ENCODE results near the gene A2ML1. TPM values are rescaled to one million over a fixed set of nuclear protein-coding genes. Genes with fewer than 3 reads are reported as not detected.
"Not testable (repeated sequence)": the region's sequence is repeated elsewhere in the genome, so short reads cannot be mapped to it uniquely, and the experiment has no call there.

The A2ML1 gene
- total RNA-seq, 1 donor from 2014 or later: not detected

DNA sequence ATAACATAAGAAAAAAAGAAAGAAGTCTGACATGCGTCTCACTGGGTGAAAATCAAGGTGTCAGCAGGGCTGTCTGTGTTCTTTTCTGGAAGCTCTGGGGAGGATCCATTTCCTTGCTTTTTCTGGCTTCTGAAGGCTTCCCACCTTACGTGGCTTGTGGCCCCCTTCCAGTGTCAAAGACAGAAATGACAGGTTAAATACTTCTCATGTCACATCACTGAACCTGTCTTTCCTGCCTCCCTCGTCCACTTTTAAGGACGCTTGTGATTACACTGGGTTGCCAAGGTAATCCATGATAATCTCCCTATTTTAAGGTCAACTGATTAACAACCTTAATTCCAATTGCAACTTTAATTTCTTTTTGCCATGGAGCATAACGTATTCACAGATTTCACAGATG, 87.3 kb downstream of the A2ML1 start:
- TF ChIP-seq, protein P1, sequence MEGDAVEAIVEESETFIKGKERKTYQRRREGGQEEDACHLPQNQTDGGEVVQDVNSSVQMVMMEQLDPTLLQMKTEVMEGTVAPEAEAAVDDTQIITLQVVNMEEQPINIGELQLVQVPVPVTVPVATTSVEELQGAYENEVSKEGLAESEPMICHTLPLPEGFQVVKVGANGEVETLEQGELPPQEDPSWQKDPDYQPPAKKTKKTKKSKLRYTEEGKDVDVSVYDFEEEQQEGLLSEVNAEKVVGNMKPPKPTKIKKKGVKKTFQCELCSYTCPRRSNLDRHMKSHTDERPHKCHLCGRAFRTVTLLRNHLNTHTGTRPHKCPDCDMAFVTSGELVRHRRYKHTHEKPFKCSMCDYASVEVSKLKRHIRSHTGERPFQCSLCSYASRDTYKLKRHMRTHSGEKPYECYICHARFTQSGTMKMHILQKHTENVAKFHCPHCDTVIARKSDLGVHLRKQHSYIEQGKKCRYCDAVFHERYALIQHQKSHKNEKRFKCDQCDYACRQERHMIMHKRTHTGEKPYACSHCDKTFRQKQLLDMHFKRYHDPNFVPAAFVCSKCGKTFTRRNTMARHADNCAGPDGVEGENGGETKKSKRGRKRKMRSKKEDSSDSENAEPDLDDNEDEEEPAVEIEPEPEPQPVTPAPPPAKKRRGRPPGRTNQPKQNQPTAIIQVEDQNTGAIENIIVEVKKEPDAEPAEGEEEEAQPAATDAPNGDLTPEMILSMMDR (IDR thresholded peaks at IDR 0.05): no peak
- Mint-ChIP-seq H3K9me3 (no peaks in the 10 kb centered on the region), H3K27me3 (no peaks in the 10 kb centered on the region), H3K36me3 (ENCODE audit: low read depth) (no peaks in the 10 kb centered on the region), H3K4me1 (peaks cover 42% of the 10 kb centered on the region), H3K4me3 (no peak overlapping the region), H3K27ac (no peak overlapping the region)
- intact Hi-C loops (cut with micrococcal nuclease): no loop called here
- ATAC-seq (ENCODE audit: low read depth) (no peak), DNase-seq (no peak)
- ChIA-PET POLR2A (no interaction called here), CTCF (no interaction called here)

DNA sequence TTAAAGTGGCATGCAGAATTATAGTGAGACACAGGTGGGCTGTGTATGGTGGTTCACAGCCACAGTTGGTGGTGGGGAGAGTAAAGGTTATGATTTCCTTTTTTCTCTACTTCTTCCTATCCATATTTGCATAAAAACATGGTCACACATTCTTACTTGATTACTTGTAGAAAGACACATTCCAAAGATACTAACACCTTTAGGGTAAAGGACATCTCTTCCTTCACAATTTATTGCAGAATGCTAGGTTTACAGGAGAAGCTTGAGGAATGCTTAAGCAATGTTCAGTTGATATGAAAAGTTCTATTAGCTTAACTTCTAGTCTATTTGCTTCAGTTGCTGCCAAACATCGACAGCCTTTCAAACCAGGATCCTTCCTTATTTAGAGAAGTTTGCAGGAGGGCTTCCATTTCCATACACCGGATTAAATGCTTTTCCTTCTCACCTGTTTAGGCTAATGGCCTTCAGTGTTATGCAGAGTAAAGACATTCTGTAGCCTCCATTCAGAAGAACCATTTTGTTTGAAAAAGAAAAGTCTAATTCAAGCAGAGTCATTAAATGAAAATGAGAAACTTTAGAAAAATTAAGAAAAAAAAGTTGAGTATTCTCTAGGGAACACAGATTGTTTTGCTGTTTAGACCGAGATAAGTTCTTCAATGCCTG, 89.3 kb downstream of the A2ML1 start:
- no peak overlapping the region for H3K27ac Mint-ChIP-seq

GRCh38 chr12:8912914-8913313, 90.5 kb downstream of the A2ML1 start:
- H3K4me3 Mint-ChIP-seq: peak overlapping the region; percentile 68
- ChIA-PET POLR2A (interaction anchor here (0.7 kb wide), 1 partner anchor 37 kb away, joined by 7 read pairs; the partner anchor contains the start of gene M6PR), CTCF (interaction anchor here (1.3 kb wide), 1 partner anchor 35 kb away, joined by 3 read pairs; no protein-coding TSS in a partner anchor)
- TF ChIP-seq, protein P1 (IDR thresholded peaks at IDR 0.05): no peak
- peaks cover 25% of the 10 kb centered on the region for H3K4me1 Mint-ChIP-seq
- intact Hi-C loops (cut with micrococcal nuclease): loop anchor here (1.0 kb wide), 1 partner anchor 216 kb away; the partner anchor contains the start of gene RIMKLB
- peak overlapping the region; percentile 91 for H3K27ac Mint-ChIP-seq
- ATAC-seq (ENCODE audit: low read depth) (no peak), DNase-seq (no peak)
- H3K27me3 Mint-ChIP-seq: no peaks in the 10 kb centered on the region
- H3K36me3 Mint-ChIP-seq (ENCODE audit: low read depth): no peaks in the 10 kb centered on the region
- H3K9me3 Mint-ChIP-seq: no peaks in the 10 kb centered on the region

More for the DNA sequence above, 89.3 kb downstream of the A2ML1 start:
- DNase-seq (no peak), ATAC-seq (ENCODE audit: low read depth) (no peak)
- ChIA-PET POLR2A (no interaction called here), CTCF (interaction anchor here (1.2 to 1.3 kb wide), 2 partner anchors 22 to 36 kb away, joined by 3 to 4 read pairs; no protein-coding TSS in a partner anchor)
- intact Hi-C loops (cut with micrococcal nuclease): no loop called here
- Mint-ChIP-seq H3K9me3 (no peaks in the 10 kb centered on the region), H3K36me3 (ENCODE audit: low read depth) (no peaks in the 10 kb centered on the region), H3K4me3 (no peak overlapping the region), H3K27me3 (no peaks in the 10 kb centered on the region), H3K4me1 (peaks cover 25% of the 10 kb centered on the region)
- TF ChIP-seq, protein P1 (IDR thresholded peaks at IDR 0.05): no peak

- H3K4me1 Mint-ChIP-seq: peaks cover 25% of the 10 kb centered on the region
These were observed 91.2 kb downstream of the A2ML1 start for GRCh38 chr12:8913702-8914032.

DNA sequence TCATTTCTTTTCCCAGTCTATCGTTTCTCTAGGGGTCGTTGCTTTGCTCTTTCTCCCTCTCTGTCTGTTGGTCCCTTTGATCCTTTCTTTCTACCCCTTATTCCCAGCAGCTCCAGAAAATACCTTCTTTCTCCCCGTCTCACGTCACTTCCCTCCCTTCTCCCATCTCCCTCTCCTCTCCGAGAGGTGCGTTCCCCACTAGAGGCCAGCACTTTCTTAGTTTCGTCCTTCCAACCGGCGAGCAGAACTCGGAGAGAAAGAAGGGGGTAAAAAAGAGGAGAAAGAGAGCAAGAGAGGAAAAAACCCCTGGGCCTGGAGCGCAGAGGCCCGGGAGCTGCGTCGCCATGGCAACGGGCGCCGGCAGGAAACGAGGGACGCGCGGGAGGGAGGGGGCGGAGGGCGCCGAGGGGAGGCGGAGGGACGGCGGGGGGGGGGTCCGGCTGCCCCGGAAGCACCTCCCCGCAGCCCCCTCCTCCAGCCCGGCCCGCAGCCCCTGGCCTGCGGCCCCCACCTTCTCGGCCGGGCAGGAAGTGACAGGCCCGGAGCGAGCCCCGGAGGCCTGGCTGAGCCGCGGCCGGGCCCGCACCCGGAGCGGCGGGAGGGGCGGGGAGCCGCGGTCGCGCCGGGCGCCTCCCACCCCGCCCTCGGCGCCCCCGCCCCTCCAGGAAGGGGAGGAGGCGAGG, 91.8 kb downstream of the A2ML1 start, which contains the start of gene PHC1:
PHC1 (plus strand) TSS at position 477 of the 683 bp plus-strand sequence. CDS start 3,169 bp downstream, outside the sequence.
- H3K27ac Mint-ChIP-seq: peak within 1 kb of the TSS; percentile 91
- peak; percentile 75 for DNase-seq
- peak; percentile 73 for ATAC-seq (ENCODE audit: low read depth)
- H3K9me3 Mint-ChIP-seq; H3K36me3 Mint-ChIP-seq (ENCODE audit: low read depth); H3K27me3 Mint-ChIP-seq: not testable (repeated sequence)
- intact Hi-C loops (cut with micrococcal nuclease): loop anchor here (1.0 to 2.0 kb wide), 2 partner anchors 35 to 671 kb away; partner anchors contain the start of gene M6PR
- ChIA-PET POLR2A (interaction anchor here (1.0 to 1.3 kb wide), 2 partner anchors 35 to 217 kb away, joined by 3 to 8 read pairs; partner anchors contain the start of genes M6PR and RIMKLB), CTCF (interaction anchor here (0.8 to 1.6 kb wide), 3 partner anchors 35 to 125 kb away, joined by 3 read pairs; partner anchors contain the start of gene M6PR)
- H3K4me3 Mint-ChIP-seq: peak within 1 kb of the TSS; percentile 89
- H3K4me1 Mint-ChIP-seq: peaks cover 25% of the 10 kb centered on the region

More at GRCh38 chr12:8913702-8914032, 91.2 kb downstream of the A2ML1 start:
- H3K9me3 Mint-ChIP-seq: no peaks in the 10 kb centered on the region
- DNase-seq: no peak
- H3K36me3 Mint-ChIP-seq (ENCODE audit: low read depth): peaks cover 4% of the 10 kb centered on the region
- H3K27ac Mint-ChIP-seq: peak overlapping the region; percentile 91
- no peaks in the 10 kb centered on the region for H3K27me3 Mint-ChIP-seq
- TF ChIP-seq, protein P1 (IDR thresholded peaks at IDR 0.05): no peak
- no peak for ATAC-seq (ENCODE audit: low read depth)
- ChIA-PET CTCF (interaction anchor here (0.8 to 1.6 kb wide), 2 partner anchors 36 to 37 kb away, joined by 3 read pairs; partner anchors contain the start of gene M6PR), POLR2A (no interaction called here)
- H3K4me3 Mint-ChIP-seq: peak overlapping the region; percentile 89
- intact Hi-C loops (cut with micrococcal nuclease): loop anchor here (1.0 to 2.0 kb wide), 3 partner anchors 36 to 671 kb away; partner anchors contain the start of genes M6PR and RIMKLB

Measured in activated B cell treated with CpG ODN at 0.5 μM for 24 hours (primary cell).